HEK293T (cell line): ENCODE measurements around the gene DIAPH3.

ENCODE experiments used
- CTCF ChIA-PET: fragments of 350-600 bp; formaldehyde crosslinking; extraction: SDS; loops from one replicate; lab custom pipeline; 2021; ENCODE audit warnings: antibody characterized with exemption, inconsistent platforms; lab: Yijun Ruan, JAX
- POLR2A ChIA-PET: fragments of 350-600 bp; formaldehyde crosslinking; extraction: SDS; loops from one replicate; lab custom pipeline; 2020; ENCODE audit warnings: antibody characterized with exemption, inconsistent platforms; lab: Yijun Ruan, JAX
- DNase-seq: peaks from one replicate; pipeline ENCODE4 v3.0.0; 2012; ENCODE audit warnings: mixed read lengths; ENCODE audit errors: extremely low spot score
- ARNT ChIP-seq: fragments of 450-650 bp; IDR thresholded peaks from 2 replicates; pipeline ENCODE4 v1.6.1; 2017; ENCODE audit warnings: mild to moderate bottlenecking
- BHLHE40 ChIP-seq: fragments of 450-650 bp; IDR thresholded peaks from 2 replicates; pipeline ENCODE4 v1.6.1; 2016; ENCODE audit warnings: mild to moderate bottlenecking, moderate library complexity, borderline replicate concordance
- CTBP1 ChIP-seq: fragments of 450-650 bp; IDR thresholded peaks from 2 replicates; pipeline ENCODE4 v1.6.1; 2016; ENCODE audit warnings: borderline replicate concordance
- ELF4 ChIP-seq: fragments of 450-650 bp; IDR thresholded peaks from 2 replicates; pipeline ENCODE4 v1.6.1; 2017; ENCODE audit warnings: antibody characterized with exemption
- FOXA1 ChIP-seq: fragments of 450-650 bp; IDR thresholded peaks from 2 replicates; pipeline ENCODE4 v1.6.1; 2016; ENCODE audit warnings: mild to moderate bottlenecking
- FOXK2 ChIP-seq: fragments of 450-650 bp; IDR thresholded peaks from 2 replicates; pipeline ENCODE4 v1.6.1; 2016; ENCODE audit warnings: mild to moderate bottlenecking
- FOXM1 ChIP-seq: fragments of 450-650 bp; IDR thresholded peaks from 2 replicates; pipeline ENCODE4 v1.6.1; 2017; ENCODE audit warnings: mild to moderate bottlenecking, borderline replicate concordance
- HDGF ChIP-seq: fragments of 450-650 bp; IDR thresholded peaks from 2 replicates; pipeline ENCODE4 v1.6.1; 2017; ENCODE audit warnings: antibody characterized with exemption, borderline replicate concordance
- L3MBTL2 ChIP-seq: fragments of 450-650 bp; conservative IDR thresholded peaks from 2 replicates; pipeline ENCODE4 v1.6.1; 2016; ENCODE audit warnings: mild to moderate bottlenecking
- LEF1 ChIP-seq: fragments of 450-650 bp; IDR thresholded peaks from 2 replicates; pipeline ENCODE4 v1.6.1; 2017; ENCODE audit warnings: mild to moderate bottlenecking, borderline replicate concordance
- NFRKB ChIP-seq: fragments of 450-650 bp; IDR thresholded peaks from 2 replicates; pipeline ENCODE4 v1.6.1; 2016; ENCODE audit warnings: mild to moderate bottlenecking, moderate library complexity
- PKNOX1 ChIP-seq: fragments of 450-650 bp; IDR thresholded peaks from 2 replicates; pipeline ENCODE4 v1.6.1; 2016
- SP1 ChIP-seq: fragments of 450-650 bp; IDR thresholded peaks from 2 replicates; pipeline ENCODE4 v1.6.1; 2017
- SUZ12 ChIP-seq: fragments of 450-650 bp; IDR thresholded peaks from 2 replicates; pipeline ENCODE4 v1.6.1; 2016; ENCODE audit warnings: mild to moderate bottlenecking
- TARDBP ChIP-seq: fragments of 450-650 bp; IDR thresholded peaks from 2 replicates; pipeline ENCODE4 v1.6.1; 2016
- ZNF384 ChIP-seq: fragments of 450-650 bp; IDR thresholded peaks from 2 replicates; pipeline ENCODE4 v1.6.1; 2016

Gene DIAPH3

GRCh38 chr13:60169239-60170031 is 5.7 kb upstream of the DIAPH3 start:
- ChIA-PET CTCF (no interaction called here), POLR2A (interaction anchor here (0.6 kb wide), 1 partner anchor 27 kb away, joined by 3 read pairs; no protein-coding TSS in a partner anchor)
- no peak for DNase-seq
- TF ChIP-seq FOXM1 = no peak
- TF ChIP-seq LEF1 = no peak
- TF ChIP-seq FOXK2 = no peak
- TF ChIP-seq SP1 = no peak
- TF ChIP-seq TARDBP = no peak
- TF ChIP-seq ZNF384 = no peak
- TF ChIP-seq PKNOX1 = no peak
- TF ChIP-seq FOXA1 = no peak
- no peak for TF ChIP-seq ARNT
- TF ChIP-seq ELF4 = no peak
- TF ChIP-seq BHLHE40 = no peak
- no peak for TF ChIP-seq NFRKB
- TF ChIP-seq HDGF = no peak
- TF ChIP-seq SUZ12 = no peak
- no peak for TF ChIP-seq L3MBTL2
- TF ChIP-seq CTBP1 = no peak

- CTCF ChIA-PET = no interaction called here
- TF ChIP-seq CTBP1 (no peak), PKNOX1 (no peak), FOXK2 (no peak), SUZ12 (no peak), ARNT (no peak), FOXA1 (no peak), HDGF (no peak), FOXM1 (no peak)
- POLR2A ChIA-PET = no interaction called here
- DNase-seq = no peak
Measured at GRCh38 chr13:60167121-60167520, 3.4 kb upstream of the DIAPH3 start.

GRCh38 chr13:60165391-60166099 is 1.8 kb upstream of the DIAPH3 start:
- ChIA-PET POLR2A (no interaction called here), CTCF (interaction anchor here (0.9 kb wide), 1 partner anchor 51 kb away, joined by 3 read pairs; no protein-coding TSS in a partner anchor)
- DNase-seq = no peak

GRCh38 chr13:60164234-60164889 is 634 bp upstream of the DIAPH3 start:
- POLR2A ChIA-PET = interaction anchor here (2.7 kb wide), 1 partner anchor 17 kb away, joined by 8 read pairs; no protein-coding TSS in a partner anchor
- TF ChIP-seq SP1 = no peak
- no peak for TF ChIP-seq FOXM1
- no peak for TF ChIP-seq FOXA1
- TF ChIP-seq CTBP1 = no peak
- no peak for TF ChIP-seq HDGF
- TF ChIP-seq ARNT = no peak
- TF ChIP-seq FOXK2 = no peak
- CTCF ChIA-PET = interaction anchor here (0.9 kb wide), 1 partner anchor 50 kb away, joined by 3 read pairs; no protein-coding TSS in a partner anchor
- DNase-seq = no peak

More at GRCh38 chr13:60165391-60166099, 1.8 kb upstream of the DIAPH3 start:
- no peak for TF ChIP-seq L3MBTL2
- TF ChIP-seq SP1 = no peak

- TF ChIP-seq BHLHE40 (no peak), TARDBP (no peak), ZNF384 (no peak), SUZ12 (no peak), CTBP1 (no peak), L3MBTL2 (no peak), FOXM1 (no peak), ARNT (no peak), FOXA1 (no peak), LEF1 (no peak), SP1 (no peak)
- CTCF ChIA-PET = no interaction called here
- DNase-seq = no peak
- POLR2A ChIA-PET = interaction anchor here (1.0 kb wide), 1 partner anchor 12 kb away, joined by 3 read pairs; no protein-coding TSS in a partner anchor
Measured at GRCh38 chr13:60162096-60162495, 1.6 kb downstream of the DIAPH3 start.

- TF ChIP-seq SP1 (no peak), ZNF384 (no peak), BHLHE40 (no peak), PKNOX1 (no peak), CTBP1 (no peak), FOXK2 (no peak), NFRKB (no peak), FOXM1 (no peak), L3MBTL2 (no peak), HDGF (no peak), LEF1 (no peak), TARDBP (no peak), FOXA1 (no peak), SUZ12 (no peak), ELF4 (no peak), ARNT (no peak)
- ChIA-PET POLR2A (no interaction called here), CTCF (interaction anchor here (0.6 kb wide), 1 partner anchor 12 kb away, joined by 3 read pairs; no protein-coding TSS in a partner anchor)
- no peak for DNase-seq
Measured at GRCh38 chr13:60158321-60158801, 5.4 kb downstream of the DIAPH3 start.
